Gastrocnemius medialis (tissue), 4 donors: ENCODE results near the gene PDZRN4. TPM values are rescaled to one million over a fixed set of nuclear protein-coding genes. Genes with fewer than 3 reads are reported as not detected.

ENCODE experiments used
- ATAC-seq, 2 donors: fragments of 150-250 bp; one replicate each; pipeline ENCODE4 v1.9.1; 2016
- DNase-seq, 2 donors: peaks; one replicate each; pipeline ENCODE4 v3.0.0-alpha.2; 2019
- H3K27ac ChIP-seq, 4 donors: fragments of 200-600 bp; sonication (generic); 1 replicate in 1 of 4; 2 replicates in 3 of 4; pipeline ENCODE4 v1.5.1; 2016 to 2018; ENCODE audit warnings: mild to moderate bottlenecking in 2 of 4, moderate library complexity in 1 of 4
- H3K27me3 ChIP-seq, 3 donors: fragments of 200-600 bp; sonication (generic) in 2 of 3; 1 replicate in 1 of 3; 2 replicates in 2 of 3; pipeline versions ENCODE4 v1.5.1 to v1.6.0; 2016 to 2019; ENCODE audit warnings: mild to moderate bottlenecking in 1 of 3, moderate library complexity in 1 of 3
- H3K36me3 ChIP-seq, 2 donors: fragments of 200-600 bp; sonication (generic) in 1 of 2; one replicate each; pipeline ENCODE4 v1.5.1; 2017 to 2018
- H3K4me1 ChIP-seq, 2 donors: fragments of 200-600 bp; sonication (generic) in 1 of 2; one replicate each; pipeline ENCODE4 v1.5.1; 2016 to 2017; ENCODE audit warnings: mild to moderate bottlenecking in 2 of 2
- H3K4me3 ChIP-seq, 4 donors: fragments of 200-600 bp; sonication (generic) in 3 of 4; 1 replicate in 1 of 4; 2 replicates in 3 of 4; pipeline ENCODE4 v1.5.1; 2016 to 2019; ENCODE audit warnings: mild to moderate bottlenecking in 2 of 4
- H3K9me3 ChIP-seq, 3 donors: fragments of 200-600 bp; sonication (generic) in 2 of 3; 1 replicate in 1 of 3; 2 replicates in 2 of 3; pipeline ENCODE4 v1.5.1; 2016 to 2019
- CTCF ChIP-seq, 5 experiments: fragments of 450-650 bp in 3 of 5; fragments of 200-600 bp in 2 of 5; sonication (generic) in 2 of 5; IDR thresholded peaks in 4 of 5; conservative IDR thresholded peaks in 1 of 5; 1 replicate in 4 of 5; 2 replicates in 1 of 5; pipeline ENCODE4 v1.5.1; 2016 to 2019; ENCODE audit warnings: antibody characterized with exemption in 5 of 5, mild to moderate bottlenecking in 3 of 5, moderate library complexity in 3 of 5
- POLR2A ChIP-seq, 2 donors: fragments of 450-650 bp; IDR thresholded peaks; one replicate each; pipeline ENCODE4 v1.6.1; 2017; ENCODE audit warnings: antibody characterized with exemption in 2 of 2, mild to moderate bottlenecking in 2 of 2, moderate library complexity in 2 of 2
- in situ Hi-C, 4 donors: fragments of 200-750 bp; cut with MboI; loops; one replicate each; pipeline versions ENCODE4 v1.15.0 to v1.8.0; 2017; ENCODE audit warnings: low sequenced_read_pairs in 4 of 4
- intact Hi-C: fragments of 100-400 bp; cut with DNase I; formaldehyde crosslinking; loops from one replicate; pipeline ENCODE4 v1.15.1; 2023; ENCODE audit warnings: low total_unique reads
- total RNA-seq, 4 donors: library from RNA; depleted of rRNA; stranded (reverse); fragments of >200 nt; gene quantifications; one replicate each; pipeline versions ENCODE4 v1.1.0 to v1.2.3, GENCODE V29; 2016

The PDZRN4 gene
- total RNA-seq, 4 donors from 2014 or later: 0.17 to 1.7 (median 0.64) TPM

DNA sequence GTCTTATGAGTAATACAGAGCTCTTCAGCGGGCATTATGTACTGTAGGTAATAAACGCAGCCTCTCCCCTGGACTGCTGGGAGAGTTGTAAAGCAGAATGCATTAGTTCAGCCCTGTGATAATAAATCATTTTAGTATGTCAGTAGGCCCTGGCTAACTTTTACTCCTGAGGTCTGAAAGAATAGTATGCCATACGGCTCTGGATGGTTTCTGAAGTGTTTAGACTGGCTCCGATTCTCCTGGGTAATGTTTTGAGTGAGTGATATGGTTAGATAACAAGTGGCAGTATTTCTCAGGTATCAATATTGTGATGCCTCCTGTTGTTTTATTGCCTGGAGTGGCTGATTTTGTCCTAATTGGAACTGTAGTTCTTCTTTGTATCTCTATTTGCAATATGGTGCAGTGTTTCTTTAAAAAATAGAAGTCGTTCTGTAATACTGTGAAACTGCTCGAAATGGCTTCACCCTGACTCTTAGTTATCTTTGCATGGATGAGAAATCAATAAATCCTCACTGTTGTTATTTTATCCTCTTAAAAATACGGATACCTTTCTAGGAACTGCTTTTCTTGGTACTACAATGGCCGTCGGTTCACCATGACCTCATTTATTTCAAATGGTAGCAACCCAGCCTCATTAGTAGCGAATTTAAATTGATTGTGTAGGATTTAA is 100.2 kb downstream of the PDZRN4 start:
- Histone ChIP-seq H3K27me3 (no peaks in the 10 kb centered on the region), H3K9me3 (no peaks in the 10 kb centered on the region), H3K27ac (no peak overlapping the region), H3K36me3 (no peaks in the 10 kb centered on the region), H3K4me1 (no peaks in the 10 kb centered on the region), H3K4me3 (no peak overlapping the region)
- ATAC-seq (no peak), DNase-seq (no peak)
- intact Hi-C loops: no loop called here
- in situ Hi-C loops: loop anchor here in 1 of 4 donors (25.0 kb wide), 1 partner anchor 724 kb away; no protein-coding TSS in a partner anchor
- TF ChIP-seq CTCF (IDR thresholded peaks at IDR 0.05 in 4 of 5, conservative IDR thresholded peaks at IDR 0.05 in 1 of 5): no peak
- TF ChIP-seq POLR2A (IDR thresholded peaks at IDR 0.05): no peak

GRCh38 chr12:41289501-41289900 is 101.4 kb downstream of the PDZRN4 start:
- no peaks in the 10 kb centered on the region for H3K4me1 ChIP-seq
- ATAC-seq (no peak), DNase-seq (no peak)
- no peaks in the 10 kb centered on the region for H3K36me3 ChIP-seq
- no peaks in the 10 kb centered on the region for H3K27me3 ChIP-seq
- TF ChIP-seq CTCF (IDR thresholded peaks at IDR 0.05 in 4 of 5, conservative IDR thresholded peaks at IDR 0.05 in 1 of 5) (no peak), POLR2A (IDR thresholded peaks at IDR 0.05) (no peak)
- in situ Hi-C loops (loop anchor here in 1 of 4 donors (25.0 kb wide), 1 partner anchor 723 kb away; no protein-coding TSS in a partner anchor), intact Hi-C loops (no loop called here)
- H3K27ac ChIP-seq: no peak overlapping the region
- H3K9me3 ChIP-seq: no peaks in the 10 kb centered on the region
- H3K4me3 ChIP-seq: no peak overlapping the region

DNA sequence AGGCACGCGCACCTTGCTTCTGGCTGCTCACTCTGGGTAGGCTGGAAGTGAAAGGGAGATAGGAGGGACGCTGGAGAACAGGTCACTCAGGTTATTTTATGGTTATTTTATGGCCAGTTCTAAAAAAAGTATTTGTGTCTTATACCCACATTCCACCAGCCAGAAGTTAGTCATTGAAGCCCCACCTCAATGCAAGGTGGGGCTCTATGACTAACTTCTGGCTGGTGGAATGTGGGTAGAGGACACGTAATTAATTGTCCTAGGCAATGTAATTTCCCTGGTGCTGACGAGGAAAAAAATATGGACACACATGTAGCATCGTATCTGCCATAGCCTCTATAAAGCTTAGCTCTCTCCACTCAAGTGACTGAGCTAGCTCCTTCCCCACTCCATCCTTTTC is 104.9 kb downstream of the PDZRN4 start:
- DNase-seq (no peak), ATAC-seq (no peak)
- H3K4me3 ChIP-seq: no peak overlapping the region
- TF ChIP-seq CTCF (IDR thresholded peaks at IDR 0.05 in 4 of 5, conservative IDR thresholded peaks at IDR 0.05 in 1 of 5) (no peak), POLR2A (IDR thresholded peaks at IDR 0.05) (no peak)
- no peaks in the 10 kb centered on the region for H3K4me1 ChIP-seq
- intact Hi-C loops (no loop called here), in situ Hi-C loops (loop anchor here in 1 of 4 donors (25.0 kb wide), 1 partner anchor 719 kb away; no protein-coding TSS in a partner anchor)
- H3K36me3 ChIP-seq: no peaks in the 10 kb centered on the region
- H3K27me3 ChIP-seq: no peaks in the 10 kb centered on the region
- H3K9me3 ChIP-seq: no peaks in the 10 kb centered on the region
- H3K27ac ChIP-seq: no peak overlapping the region

DNA sequence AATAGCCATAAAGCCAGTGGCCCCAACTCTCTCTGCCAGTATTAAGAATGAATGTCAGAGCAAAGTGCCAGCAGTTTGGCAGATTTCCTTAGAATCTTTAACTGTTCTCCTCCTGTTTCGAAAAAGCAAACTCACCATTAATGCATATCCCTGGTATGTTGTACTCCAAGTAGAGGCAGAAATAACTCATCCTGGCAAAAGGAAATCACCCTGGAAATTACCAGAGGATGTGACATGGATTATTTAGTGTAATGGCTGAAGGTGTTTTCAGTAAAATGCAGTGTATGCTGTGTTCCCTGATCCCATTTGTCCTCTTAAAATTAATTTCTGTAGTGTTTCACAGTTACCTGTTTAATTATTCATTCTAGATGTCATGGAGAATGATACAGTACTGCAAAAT is 105.3 kb downstream of the PDZRN4 start:
- no peaks in the 10 kb centered on the region for H3K36me3 ChIP-seq
- no peak for TF ChIP-seq CTCF (IDR thresholded peaks at IDR 0.05 in 4 of 5, conservative IDR thresholded peaks at IDR 0.05 in 1 of 5)
- TF ChIP-seq POLR2A (IDR thresholded peaks at IDR 0.05): no peak

More for the DNA sequence above, 105.3 kb downstream of the PDZRN4 start:
- in situ Hi-C loops (loop anchor here in 1 of 4 donors (25.0 kb wide), 1 partner anchor 719 kb away; no protein-coding TSS in a partner anchor), intact Hi-C loops (no loop called here)
- ATAC-seq: no peak
- Histone ChIP-seq H3K4me1 (no peaks in the 10 kb centered on the region), H3K9me3 (no peaks in the 10 kb centered on the region), H3K27me3 (no peaks in the 10 kb centered on the region), H3K4me3 (no peak overlapping the region), H3K27ac (no peak overlapping the region)
- no peak for DNase-seq
